ENCODE measurements around the gene TXNDC2. TPM values are rescaled to one million over a fixed set of nuclear protein-coding genes. Genes with fewer than 3 reads are reported as not detected.

TXNDC2 gene
- total and polyA plus RNA-seq, 9 of the 15 experiments (the other 6 are each of a cell fraction or from before 2014, with no cell fraction given), result 1.2 to 4.9 (median 2.3) TPM

DNA sequence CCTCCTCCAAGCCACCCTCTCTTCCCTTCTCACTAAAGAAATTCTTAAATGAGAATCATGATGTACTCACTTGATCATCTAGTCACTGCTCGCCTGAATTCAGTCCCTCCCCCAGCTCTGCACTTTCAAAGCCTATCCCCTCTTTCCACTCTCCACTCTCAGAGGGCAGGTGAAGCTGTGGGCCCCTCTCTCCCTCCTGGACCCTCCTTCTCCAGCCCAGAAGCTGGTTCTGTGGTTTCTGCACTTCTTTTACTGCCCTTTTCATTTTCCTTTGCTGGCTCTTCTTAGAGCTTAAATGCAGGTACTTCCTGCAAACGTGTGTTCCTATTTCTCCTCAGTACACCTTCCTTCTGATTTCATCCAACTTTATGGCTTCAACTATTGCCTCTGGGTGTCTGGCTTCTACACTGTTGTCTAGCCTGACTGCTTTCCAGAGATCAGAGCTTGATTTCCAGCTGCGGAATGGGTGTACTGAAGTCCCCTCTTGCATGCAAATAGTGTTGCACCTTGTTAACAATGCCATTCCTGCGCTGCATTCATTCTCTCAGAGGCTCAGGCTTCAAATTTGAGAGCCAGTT, 15.3 kb upstream of the TXNDC2 start (continued):
- TF ChIP-seq, protein P1, sequence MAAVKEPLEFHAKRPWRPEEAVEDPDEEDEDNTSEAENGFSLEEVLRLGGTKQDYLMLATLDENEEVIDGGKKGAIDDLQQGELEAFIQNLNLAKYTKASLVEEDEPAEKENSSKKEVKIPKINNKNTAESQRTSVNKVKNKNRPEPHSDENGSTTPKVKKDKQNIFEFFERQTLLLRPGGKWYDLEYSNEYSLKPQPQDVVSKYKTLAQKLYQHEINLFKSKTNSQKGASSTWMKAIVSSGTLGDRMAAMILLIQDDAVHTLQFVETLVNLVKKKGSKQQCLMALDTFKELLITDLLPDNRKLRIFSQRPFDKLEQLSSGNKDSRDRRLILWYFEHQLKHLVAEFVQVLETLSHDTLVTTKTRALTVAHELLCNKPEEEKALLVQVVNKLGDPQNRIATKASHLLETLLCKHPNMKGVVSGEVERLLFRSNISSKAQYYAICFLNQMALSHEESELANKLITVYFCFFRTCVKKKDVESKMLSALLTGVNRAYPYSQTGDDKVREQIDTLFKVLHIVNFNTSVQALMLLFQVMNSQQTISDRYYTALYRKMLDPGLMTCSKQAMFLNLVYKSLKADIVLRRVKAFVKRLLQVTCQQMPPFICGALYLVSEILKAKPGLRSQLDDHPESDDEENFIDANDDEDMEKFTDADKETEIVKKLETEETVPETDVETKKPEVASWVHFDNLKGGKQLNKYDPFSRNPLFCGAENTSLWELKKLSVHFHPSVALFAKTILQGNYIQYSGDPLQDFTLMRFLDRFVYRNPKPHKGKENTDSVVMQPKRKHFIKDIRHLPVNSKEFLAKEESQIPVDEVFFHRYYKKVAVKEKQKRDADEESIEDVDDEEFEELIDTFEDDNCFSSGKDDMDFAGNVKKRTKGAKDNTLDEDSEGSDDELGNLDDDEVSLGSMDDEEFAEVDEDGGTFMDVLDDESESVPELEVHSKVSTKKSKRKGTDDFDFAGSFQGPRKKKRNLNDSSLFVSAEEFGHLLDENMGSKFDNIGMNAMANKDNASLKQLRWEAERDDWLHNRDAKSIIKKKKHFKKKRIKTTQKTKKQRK (IDR thresholded peaks at IDR 0.05; ENCODE audit: borderline replicate concordance, low read depth, low read length), result no peak
- no peak; the same call in 1 of the 2 replicates for TF ChIP-seq ZNF239 (CRISPR knock-in tag; IDR thresholded peaks at IDR 0.05)
- TF ChIP-seq SREBF1 (IDR thresholded peaks at IDR 0.05; ENCODE audit: borderline replicate concordance, low read depth, low read length), result no peak
- TF ChIP-seq, protein P2, sequence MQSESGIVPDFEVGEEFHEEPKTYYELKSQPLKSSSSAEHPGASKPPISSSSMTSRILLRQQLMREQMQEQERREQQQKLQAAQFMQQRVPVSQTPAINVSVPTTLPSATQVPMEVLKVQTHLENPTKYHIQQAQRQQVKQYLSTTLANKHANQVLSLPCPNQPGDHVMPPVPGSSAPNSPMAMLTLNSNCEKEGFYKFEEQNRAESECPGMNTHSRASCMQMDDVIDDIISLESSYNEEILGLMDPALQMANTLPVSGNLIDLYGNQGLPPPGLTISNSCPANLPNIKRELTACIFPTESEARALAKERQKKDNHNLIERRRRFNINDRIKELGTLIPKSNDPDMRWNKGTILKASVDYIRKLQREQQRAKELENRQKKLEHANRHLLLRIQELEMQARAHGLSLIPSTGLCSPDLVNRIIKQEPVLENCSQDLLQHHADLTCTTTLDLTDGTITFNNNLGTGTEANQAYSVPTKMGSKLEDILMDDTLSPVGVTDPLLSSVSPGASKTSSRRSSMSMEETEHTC (IDR thresholded peaks at IDR 0.05), result no peak
- TF ChIP-seq, protein P3, sequence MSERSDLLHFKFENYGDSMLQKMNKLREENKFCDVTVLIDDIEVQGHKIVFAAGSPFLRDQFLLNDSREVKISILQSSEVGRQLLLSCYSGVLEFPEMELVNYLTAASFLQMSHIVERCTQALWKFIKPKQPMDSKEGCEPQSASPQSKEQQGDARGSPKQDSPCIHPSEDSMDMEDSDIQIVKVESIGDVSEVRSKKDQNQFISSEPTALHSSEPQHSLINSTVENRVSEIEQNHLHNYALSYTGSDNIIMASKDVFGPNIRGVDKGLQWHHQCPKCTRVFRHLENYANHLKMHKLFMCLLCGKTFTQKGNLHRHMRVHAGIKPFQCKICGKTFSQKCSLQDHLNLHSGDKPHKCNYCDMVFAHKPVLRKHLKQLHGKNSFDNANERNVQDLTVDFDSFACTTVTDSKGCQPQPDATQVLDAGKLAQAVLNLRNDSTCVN (CRISPR knock-in tag; IDR thresholded peaks at IDR 0.05), result 0 out of 2 replicates have a peak, but pooled peaks have one; percentile 2
- TF ChIP-seq, protein P4, sequence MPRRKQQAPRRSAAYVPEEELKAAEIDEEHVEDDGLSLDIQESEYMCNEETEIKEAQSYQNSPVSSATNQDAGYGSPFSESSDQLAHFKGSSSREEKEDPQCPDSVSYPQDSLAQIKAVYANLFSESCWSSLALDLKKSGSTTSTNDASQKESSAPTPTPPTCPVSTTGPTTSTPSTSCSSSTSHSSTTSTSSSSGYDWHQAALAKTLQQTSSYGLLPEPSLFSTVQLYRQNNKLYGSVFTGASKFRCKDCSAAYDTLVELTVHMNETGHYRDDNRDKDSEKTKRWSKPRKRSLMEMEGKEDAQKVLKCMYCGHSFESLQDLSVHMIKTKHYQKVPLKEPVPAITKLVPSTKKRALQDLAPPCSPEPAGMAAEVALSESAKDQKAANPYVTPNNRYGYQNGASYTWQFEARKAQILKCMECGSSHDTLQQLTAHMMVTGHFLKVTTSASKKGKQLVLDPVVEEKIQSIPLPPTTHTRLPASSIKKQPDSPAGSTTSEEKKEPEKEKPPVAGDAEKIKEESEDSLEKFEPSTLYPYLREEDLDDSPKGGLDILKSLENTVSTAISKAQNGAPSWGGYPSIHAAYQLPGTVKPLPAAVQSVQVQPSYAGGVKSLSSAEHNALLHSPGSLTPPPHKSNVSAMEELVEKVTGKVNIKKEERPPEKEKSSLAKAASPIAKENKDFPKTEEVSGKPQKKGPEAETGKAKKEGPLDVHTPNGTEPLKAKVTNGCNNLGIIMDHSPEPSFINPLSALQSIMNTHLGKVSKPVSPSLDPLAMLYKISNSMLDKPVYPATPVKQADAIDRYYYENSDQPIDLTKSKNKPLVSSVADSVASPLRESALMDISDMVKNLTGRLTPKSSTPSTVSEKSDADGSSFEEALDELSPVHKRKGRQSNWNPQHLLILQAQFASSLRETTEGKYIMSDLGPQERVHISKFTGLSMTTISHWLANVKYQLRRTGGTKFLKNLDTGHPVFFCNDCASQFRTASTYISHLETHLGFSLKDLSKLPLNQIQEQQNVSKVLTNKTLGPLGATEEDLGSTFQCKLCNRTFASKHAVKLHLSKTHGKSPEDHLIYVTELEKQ (CRISPR knock-in tag; IDR thresholded peaks at IDR 0.05), result no peak
- TF ChIP-seq, protein P5, sequence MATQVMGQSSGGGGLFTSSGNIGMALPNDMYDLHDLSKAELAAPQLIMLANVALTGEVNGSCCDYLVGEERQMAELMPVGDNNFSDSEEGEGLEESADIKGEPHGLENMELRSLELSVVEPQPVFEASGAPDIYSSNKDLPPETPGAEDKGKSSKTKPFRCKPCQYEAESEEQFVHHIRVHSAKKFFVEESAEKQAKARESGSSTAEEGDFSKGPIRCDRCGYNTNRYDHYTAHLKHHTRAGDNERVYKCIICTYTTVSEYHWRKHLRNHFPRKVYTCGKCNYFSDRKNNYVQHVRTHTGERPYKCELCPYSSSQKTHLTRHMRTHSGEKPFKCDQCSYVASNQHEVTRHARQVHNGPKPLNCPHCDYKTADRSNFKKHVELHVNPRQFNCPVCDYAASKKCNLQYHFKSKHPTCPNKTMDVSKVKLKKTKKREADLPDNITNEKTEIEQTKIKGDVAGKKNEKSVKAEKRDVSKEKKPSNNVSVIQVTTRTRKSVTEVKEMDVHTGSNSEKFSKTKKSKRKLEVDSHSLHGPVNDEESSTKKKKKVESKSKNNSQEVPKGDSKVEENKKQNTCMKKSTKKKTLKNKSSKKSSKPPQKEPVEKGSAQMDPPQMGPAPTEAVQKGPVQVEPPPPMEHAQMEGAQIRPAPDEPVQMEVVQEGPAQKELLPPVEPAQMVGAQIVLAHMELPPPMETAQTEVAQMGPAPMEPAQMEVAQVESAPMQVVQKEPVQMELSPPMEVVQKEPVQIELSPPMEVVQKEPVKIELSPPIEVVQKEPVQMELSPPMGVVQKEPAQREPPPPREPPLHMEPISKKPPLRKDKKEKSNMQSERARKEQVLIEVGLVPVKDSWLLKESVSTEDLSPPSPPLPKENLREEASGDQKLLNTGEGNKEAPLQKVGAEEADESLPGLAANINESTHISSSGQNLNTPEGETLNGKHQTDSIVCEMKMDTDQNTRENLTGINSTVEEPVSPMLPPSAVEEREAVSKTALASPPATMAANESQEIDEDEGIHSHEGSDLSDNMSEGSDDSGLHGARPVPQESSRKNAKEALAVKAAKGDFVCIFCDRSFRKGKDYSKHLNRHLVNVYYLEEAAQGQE (IDR thresholded peaks at IDR 0.05; ENCODE audit: borderline replicate concordance), result no peak
- TF ChIP-seq, protein P5 (CRISPR knock-in tag; IDR thresholded peaks at IDR 0.05; ENCODE audit: low read depth), result no peak
- TF ChIP-seq SREBF2 (CRISPR knock-in tag; IDR thresholded peaks at IDR 0.05), result no peak

All from K562 (cell line).